Measurements from ENCODE around the gene GNG12.

Gene GNG12

GRCh38 chr1:67821263-67821662, 12.0 kb downstream of the GNG12 start:
- no peak for DNase-seq (ENCODE audit: extremely low spot score)
- CTCF ChIA-PET = interaction anchor here (1.0 to 2.8 kb wide), 3 partner anchors 9 to 61 kb away, joined by 4 to 11 read pairs (median 6); no protein-coding TSS in a partner anchor
- POLR2A ChIA-PET = no interaction called here
- no peak for TF ChIP-seq CTCF (IDR thresholded peaks at IDR 0.05; ENCODE audit: control extremely low read depth, extremely low read depth, low read depth, missing control alignments)

GRCh38 chr1:67818725-67819301, 14.5 kb downstream of the GNG12 start:
- no peak for DNase-seq (ENCODE audit: extremely low spot score)
- no peak for TF ChIP-seq CTCF (IDR thresholded peaks at IDR 0.05; ENCODE audit: control extremely low read depth, extremely low read depth, low read depth, missing control alignments)
- CTCF ChIA-PET = interaction anchor here (1.0 to 4.2 kb wide), 7 partner anchors 10 to 63 kb away, joined by 3 to 15 read pairs (median 5); no protein-coding TSS in a partner anchor
- POLR2A ChIA-PET = no interaction called here

GRCh38 chr1:67818162-67818561, 15.1 kb downstream of the GNG12 start:
- POLR2A ChIA-PET = no interaction called here
- no peak for TF ChIP-seq CTCF (IDR thresholded peaks at IDR 0.05; ENCODE audit: control extremely low read depth, extremely low read depth, low read depth, missing control alignments)
- DNase-seq (ENCODE audit: extremely low spot score) = no peak
- CTCF ChIA-PET = interaction anchor here (1.0 to 4.2 kb wide), 6 partner anchors 14 to 58 kb away, joined by 3 to 15 read pairs (median 5); no protein-coding TSS in a partner anchor

- TF ChIP-seq CTCF (IDR thresholded peaks at IDR 0.05; ENCODE audit: control extremely low read depth, extremely low read depth, low read depth, missing control alignments) = no peak
- ChIA-PET CTCF (interaction anchor here (0.8 to 6.8 kb wide), 6 partner anchors 11 to 283 kb away, joined by 3 to 41 read pairs (median 3); no protein-coding TSS in a partner anchor), POLR2A (no interaction called here)
- DNase-seq (ENCODE audit: extremely low spot score) = no peak
Observed at GRCh38 chr1:67817319-67817718, 15.9 kb downstream of the GNG12 start.

GRCh38 chr1:67816506-67816905, 16.8 kb downstream of the GNG12 start:
- CTCF ChIA-PET = interaction anchor here (0.8 to 6.8 kb wide), 5 partner anchors 10 to 282 kb away, joined by 3 to 41 read pairs (median 3); no protein-coding TSS in a partner anchor
- no peak for TF ChIP-seq CTCF (IDR thresholded peaks at IDR 0.05; ENCODE audit: control extremely low read depth, extremely low read depth, low read depth, missing control alignments)

GRCh38 chr1:67816095-67816475, 17.2 kb downstream of the GNG12 start:
- CTCF ChIA-PET = interaction anchor here (1.0 to 6.8 kb wide), 2 partner anchors 9 to 49 kb away, joined by 3 to 41 read pairs; no protein-coding TSS in a partner anchor
- TF ChIP-seq CTCF (IDR thresholded peaks at IDR 0.05; ENCODE audit: control extremely low read depth, extremely low read depth, low read depth, missing control alignments) = no peak
- no peak for DNase-seq (ENCODE audit: extremely low spot score)
- POLR2A ChIA-PET = no interaction called here

More at GRCh38 chr1:67816506-67816905, 16.8 kb downstream of the GNG12 start:
- DNase-seq (ENCODE audit: extremely low spot score) = no peak
- POLR2A ChIA-PET = no interaction called here
